Nephron progenitor cell (in vitro differentiated cells): ENCODE results near the gene EFNA1.
A peak's percentile ranks its signal among the peaks of the same experiment; 100 is the strongest.
"Not testable (repeated sequence)": the region's sequence is repeated elsewhere in the genome, so short reads cannot be mapped to it uniquely, and the experiment has no call there.

Source experiments
- DNase-seq: peaks from one replicate; pipeline ENCODE4 v3.0.0; 2021
- H3K27ac Mint-ChIP-seq: 2 replicates; pipeline ENCODE4 v1.8.0; 2021; ENCODE audit warnings: mild to moderate bottlenecking, moderate library complexity, mixed read lengths
- H3K27me3 Mint-ChIP-seq: 2 replicates; pipeline ENCODE4 v1.8.0; 2021; ENCODE audit warnings: mild to moderate bottlenecking, low read depth, mixed read lengths; ENCODE audit not compliant: poor library complexity
- H3K36me3 Mint-ChIP-seq: 2 replicates; pipeline ENCODE4 v1.8.0; 2021; ENCODE audit warnings: low read depth, mixed read lengths
- H3K4me1 Mint-ChIP-seq: 2 replicates; pipeline ENCODE4 v1.8.0; 2021; ENCODE audit warnings: mixed read lengths
- H3K4me3 Mint-ChIP-seq: 2 replicates; pipeline ENCODE4 v1.8.0; 2021; ENCODE audit warnings: mild to moderate bottlenecking, moderate library complexity, mixed read lengths
- H3K9me3 Mint-ChIP-seq: 2 replicates; pipeline ENCODE4 v1.8.0; 2021; ENCODE audit warnings: mild to moderate bottlenecking, moderate library complexity, mixed read lengths
- TF ChIP-seq, protein P1 (sequence below): fragments of 200-600 bp; sonication (generic); IDR thresholded peaks from 2 replicates; pipeline ENCODE4 v1.5.0; 2021; ENCODE audit warnings: antibody characterized with exemption

The EFNA1 gene

DNA sequence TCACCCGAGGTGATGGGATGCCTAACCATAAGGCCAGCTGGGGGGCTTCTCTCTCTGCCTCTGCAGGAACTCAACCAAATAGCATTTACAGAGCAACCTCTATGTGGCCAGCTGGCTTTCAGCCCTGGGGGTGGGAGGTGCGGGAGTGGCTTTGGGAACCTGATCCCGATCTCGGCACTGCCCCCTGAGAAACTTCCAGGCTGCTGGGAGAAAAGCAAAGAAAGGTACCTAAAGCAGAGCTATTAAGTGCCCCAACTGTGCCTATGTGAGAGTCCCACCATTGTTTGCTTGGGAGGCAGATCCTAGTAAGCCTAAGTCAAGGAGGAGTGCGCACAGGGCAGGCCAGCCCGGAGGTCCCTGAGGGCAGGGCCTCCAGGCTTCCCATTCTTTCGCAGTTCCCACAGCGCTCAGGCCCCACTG is 38.4 kb downstream of the EFNA1 start:
- peak; percentile 54 for DNase-seq
- Mint-ChIP-seq H3K4me3 (peak overlapping the region; percentile 62), H3K27me3 (no peaks in the 10 kb centered on the region), H3K9me3 (peaks cover 11% of the 10 kb centered on the region), H3K4me1 (peaks cover 27% of the 10 kb centered on the region), H3K36me3 (peaks cover 14% of the 10 kb centered on the region), H3K27ac (peak overlapping the region; percentile 94)
- TF ChIP-seq, protein P1, sequence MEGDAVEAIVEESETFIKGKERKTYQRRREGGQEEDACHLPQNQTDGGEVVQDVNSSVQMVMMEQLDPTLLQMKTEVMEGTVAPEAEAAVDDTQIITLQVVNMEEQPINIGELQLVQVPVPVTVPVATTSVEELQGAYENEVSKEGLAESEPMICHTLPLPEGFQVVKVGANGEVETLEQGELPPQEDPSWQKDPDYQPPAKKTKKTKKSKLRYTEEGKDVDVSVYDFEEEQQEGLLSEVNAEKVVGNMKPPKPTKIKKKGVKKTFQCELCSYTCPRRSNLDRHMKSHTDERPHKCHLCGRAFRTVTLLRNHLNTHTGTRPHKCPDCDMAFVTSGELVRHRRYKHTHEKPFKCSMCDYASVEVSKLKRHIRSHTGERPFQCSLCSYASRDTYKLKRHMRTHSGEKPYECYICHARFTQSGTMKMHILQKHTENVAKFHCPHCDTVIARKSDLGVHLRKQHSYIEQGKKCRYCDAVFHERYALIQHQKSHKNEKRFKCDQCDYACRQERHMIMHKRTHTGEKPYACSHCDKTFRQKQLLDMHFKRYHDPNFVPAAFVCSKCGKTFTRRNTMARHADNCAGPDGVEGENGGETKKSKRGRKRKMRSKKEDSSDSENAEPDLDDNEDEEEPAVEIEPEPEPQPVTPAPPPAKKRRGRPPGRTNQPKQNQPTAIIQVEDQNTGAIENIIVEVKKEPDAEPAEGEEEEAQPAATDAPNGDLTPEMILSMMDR = no peak

DNA sequence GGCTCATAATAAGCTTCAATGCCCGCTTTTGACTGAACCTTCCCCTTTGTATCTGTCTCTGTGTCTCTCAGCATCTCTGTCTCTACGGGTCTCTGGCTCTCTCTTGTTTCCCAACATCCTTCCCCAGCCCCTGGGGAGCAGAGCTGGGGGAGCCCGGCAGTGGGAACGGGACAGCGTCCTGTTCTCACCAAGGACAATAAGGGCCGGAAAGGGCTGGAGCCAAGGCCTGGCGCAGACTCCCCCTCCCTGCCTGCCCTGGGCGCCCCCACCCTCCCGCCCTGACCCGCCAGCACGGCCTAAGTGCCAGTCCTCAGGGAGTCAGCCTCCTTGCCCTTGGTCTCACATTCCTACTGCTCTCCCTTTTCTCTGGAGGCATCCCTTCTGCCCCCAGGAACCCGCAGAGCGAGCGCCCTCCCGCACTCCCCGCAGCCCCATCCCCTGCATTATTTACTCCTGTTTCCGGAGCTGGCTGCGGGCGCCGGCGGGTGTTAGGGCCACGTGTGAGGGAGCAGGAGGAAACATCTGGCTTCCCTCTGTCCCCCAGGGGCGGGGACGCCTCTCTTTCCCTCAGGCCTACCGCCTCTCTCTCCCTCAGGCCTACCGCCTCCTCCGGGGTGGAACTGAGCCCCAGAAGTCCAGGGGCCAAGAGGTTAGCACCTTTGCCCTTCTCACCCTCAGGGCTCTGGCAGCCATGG is 38.9 kb downstream of the EFNA1 start:
- Mint-ChIP-seq H3K27ac (peak overlapping the region; percentile 94), H3K27me3 (no peaks in the 10 kb centered on the region), H3K4me1 (peaks cover 29% of the 10 kb centered on the region), H3K4me3 (peak overlapping the region; percentile 62), H3K36me3 (peaks cover 14% of the 10 kb centered on the region), H3K9me3 (peaks cover 11% of the 10 kb centered on the region)
- DNase-seq = peak; percentile 58
- TF ChIP-seq, protein P1 = no peak

DNA sequence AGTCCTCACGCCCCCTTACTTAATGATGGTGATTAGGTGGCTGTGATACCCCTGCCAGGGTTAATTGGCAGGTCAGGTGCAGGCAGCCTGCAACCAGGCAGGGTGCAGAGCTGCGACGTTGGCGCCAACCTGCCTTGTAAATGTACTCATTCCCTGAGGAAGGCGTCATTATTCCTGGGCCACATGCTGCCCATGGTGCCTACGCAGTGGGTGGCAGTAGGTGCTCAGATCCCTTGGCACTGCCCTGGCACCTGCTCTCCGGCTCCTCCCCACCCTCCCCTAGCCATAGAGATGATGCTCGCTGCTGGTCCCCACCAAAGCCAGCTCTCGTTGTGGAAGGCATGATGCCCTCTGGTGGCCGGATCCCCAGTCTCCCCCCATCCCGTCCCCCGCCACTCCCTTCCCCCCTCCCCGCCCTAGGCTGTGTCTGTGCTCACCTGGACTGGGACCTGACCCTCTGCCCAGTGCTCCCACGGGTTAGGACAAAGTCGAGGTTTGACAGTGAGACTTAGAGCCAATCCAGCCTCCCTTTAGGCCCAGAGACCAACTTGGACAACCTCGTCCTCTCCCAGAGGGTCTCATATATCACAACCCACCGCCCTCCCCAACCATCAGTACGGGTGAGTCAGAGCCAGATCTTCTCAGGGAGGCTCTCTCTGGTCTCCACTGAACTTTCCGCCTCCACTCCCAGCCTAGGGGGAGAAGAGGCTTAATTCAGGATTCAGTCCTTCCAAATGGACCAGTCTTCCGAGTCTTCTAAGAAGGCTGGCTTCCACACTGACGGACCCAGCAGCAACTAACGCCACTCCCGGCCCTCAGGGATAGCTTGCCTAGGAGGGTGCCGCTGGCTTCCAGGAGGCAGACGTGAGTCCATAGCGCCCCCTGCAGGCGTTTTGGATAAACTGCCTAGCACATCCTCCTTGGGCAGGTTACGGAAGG is 39.8 kb downstream of the EFNA1 start:
- Mint-ChIP-seq H3K9me3 (peaks cover 11% of the 10 kb centered on the region), H3K4me3 (peak overlapping the region; percentile 77), H3K4me1 (peaks cover 37% of the 10 kb centered on the region), H3K27ac (peak overlapping the region; percentile 85), H3K27me3 (no peaks in the 10 kb centered on the region), H3K36me3 (peaks cover 14% of the 10 kb centered on the region)
- peak; percentile 91 for DNase-seq
- TF ChIP-seq, protein P1 = peak; percentile 79

DNA sequence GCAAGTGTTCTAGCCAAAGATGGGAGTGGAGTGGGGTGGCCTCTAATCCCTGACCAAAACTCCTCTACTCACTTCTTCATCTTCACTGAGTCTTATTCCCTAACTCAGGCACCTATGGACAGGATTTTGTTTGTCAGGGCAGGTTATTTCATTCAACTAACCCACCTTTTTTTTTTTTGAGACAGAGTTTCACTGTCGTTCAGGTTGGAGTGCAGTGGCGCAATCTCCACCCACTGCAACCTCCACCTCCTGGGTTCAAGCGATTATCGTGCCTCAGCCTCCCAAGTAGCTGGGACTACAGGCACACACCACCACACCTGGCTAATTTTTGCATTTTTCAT is 40.4 kb downstream of the EFNA1 start:
- not testable (repeated sequence) for H3K27me3 Mint-ChIP-seq, H3K27ac Mint-ChIP-seq, DNase-seq, H3K4me3 Mint-ChIP-seq
- H3K36me3 Mint-ChIP-seq = peaks cover 14% of the 10 kb centered on the region
- peaks cover 40% of the 10 kb centered on the region for H3K4me1 Mint-ChIP-seq
- H3K9me3 Mint-ChIP-seq = peaks cover 11% of the 10 kb centered on the region

DNA sequence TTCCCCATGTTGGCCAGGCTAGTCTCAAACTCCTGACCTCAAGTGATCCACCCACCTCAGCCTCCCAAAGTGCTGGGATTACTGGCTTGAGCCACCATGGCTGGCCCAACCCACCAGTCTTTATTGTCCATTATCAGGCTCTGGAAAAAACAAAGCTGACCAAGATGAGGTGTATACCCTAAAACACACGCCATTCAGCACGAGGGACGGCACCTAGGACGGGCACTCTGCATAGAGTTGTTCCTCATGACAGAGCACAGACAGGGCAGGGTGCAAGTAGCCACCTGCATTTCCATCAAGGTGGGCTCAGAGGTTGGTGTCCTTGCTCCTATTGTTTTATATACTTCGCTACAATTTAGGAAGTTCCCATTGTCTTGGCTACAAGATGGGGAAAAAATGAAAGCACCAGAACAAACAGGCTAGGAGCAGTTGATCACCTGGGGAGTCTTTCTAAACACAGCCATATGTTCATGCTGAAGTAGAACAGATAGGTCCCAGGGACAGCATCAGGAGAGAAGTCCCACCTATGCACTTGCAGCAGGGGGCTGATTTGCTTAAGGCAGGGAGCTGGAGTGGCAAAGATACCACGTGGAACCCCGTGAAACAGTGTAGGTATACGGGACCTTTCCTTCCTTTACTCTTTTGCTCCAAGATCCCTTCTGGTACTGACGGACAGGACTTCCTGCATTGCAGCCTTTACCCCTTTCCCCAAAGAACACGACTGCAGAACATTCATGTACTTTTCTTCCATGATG is 41.0 kb downstream of the EFNA1 start:
- peaks cover 45% of the 10 kb centered on the region for H3K4me1 Mint-ChIP-seq
- H3K36me3 Mint-ChIP-seq = peaks cover 14% of the 10 kb centered on the region
- TF ChIP-seq, protein P1 = no peak
- H3K9me3 Mint-ChIP-seq = peaks cover 11% of the 10 kb centered on the region
- peaks cover 7% of the 10 kb centered on the region for H3K27me3 Mint-ChIP-seq
- no peak overlapping the region for H3K4me3 Mint-ChIP-seq
- no peak overlapping the region for H3K27ac Mint-ChIP-seq
- DNase-seq = no peak

DNA sequence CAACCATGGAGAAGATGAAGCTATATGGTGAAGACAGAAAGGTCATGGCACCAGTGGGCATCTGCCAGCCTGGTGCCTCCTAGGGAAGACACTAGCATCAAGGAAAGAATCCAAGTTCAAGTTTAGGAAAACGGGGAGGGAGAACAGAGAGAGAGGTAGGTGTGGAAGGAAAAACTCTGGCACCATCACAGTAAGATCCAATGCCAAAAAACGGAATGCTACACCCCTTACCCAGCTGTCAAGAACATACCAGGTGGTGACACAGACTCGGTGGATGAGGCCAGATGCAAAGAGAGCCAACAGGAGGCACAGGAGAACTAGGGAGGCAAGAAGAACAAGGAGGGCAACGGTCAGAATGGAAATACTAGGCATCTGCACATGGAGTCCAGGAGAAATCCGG is 41.9 kb downstream of the EFNA1 start:
- Mint-ChIP-seq H3K27ac (no peak overlapping the region), H3K27me3 (peaks cover 10% of the 10 kb centered on the region), H3K4me3 (peak overlapping the region; percentile 11), H3K9me3 (peaks cover 6% of the 10 kb centered on the region), H3K4me1 (peaks cover 54% of the 10 kb centered on the region), H3K36me3 (peaks cover 14% of the 10 kb centered on the region)
- DNase-seq = no peak
- TF ChIP-seq, protein P1 = no peak
